ENCODE results near the gene CATSPER3. TPM values are rescaled to one million over a fixed set of nuclear protein-coding genes. Genes with fewer than 3 reads are reported as not detected.

Gene CATSPER3
- total and polyA plus RNA-seq, 3 donors from 2014 or later, result 11.8 to 56.6 (median 21.7) TPM

DNA sequence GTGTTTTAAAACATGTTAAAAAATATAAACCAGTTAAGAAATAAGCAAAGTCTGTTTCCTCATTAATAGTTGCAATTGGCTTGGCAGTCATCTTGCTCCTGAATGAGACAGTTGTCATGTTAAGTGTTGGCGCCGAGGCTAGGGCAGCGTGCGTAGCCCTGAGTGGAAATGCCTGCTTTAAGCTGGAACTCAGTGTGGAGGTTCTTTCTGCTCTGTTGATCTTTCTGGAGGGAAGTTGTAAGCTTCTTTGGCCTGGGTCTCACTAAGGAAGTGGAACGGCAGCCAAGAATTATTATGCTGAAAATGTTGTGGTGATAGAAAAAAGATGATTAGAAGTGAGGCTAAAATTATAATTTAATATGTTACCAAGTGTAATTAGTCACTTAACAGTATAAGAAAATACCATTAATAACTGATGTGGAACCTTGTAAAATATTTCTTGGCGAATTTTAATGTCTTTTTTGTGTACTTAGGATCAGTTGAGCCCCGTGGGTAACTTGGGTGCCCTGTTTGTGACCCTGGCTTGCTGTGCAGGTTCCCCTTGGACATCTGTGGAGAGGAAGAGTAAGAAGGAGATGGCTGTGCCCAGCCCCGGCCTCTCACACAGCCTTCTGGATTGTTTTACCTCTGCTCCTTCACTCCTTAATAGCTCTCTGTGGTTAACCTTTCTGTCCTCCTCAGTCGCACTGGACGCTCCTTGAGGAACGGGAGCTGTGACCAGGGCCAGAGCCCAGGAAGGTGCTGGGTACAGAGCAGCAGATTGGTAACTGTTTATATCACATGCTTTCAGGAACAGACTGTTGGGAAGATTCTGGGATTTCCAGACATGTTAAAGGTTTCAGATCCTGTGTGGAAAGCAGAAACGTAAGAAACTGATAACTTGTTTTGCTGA, 31.8 kb upstream of the CATSPER3 start:
- H3K4me3 ChIP-seq, result no peak overlapping the region
- intact Hi-C loops (cut with DNase I; ENCODE audit: low total_unique reads), result no loop called here

GRCh38 chr5:134937526-134937925, 30.2 kb upstream of the CATSPER3 start:
- WGBS, 2 donors, result 84 to 89% methylated on average over 8 of the region's 8 CpGs
- intact Hi-C loops (cut with DNase I; ENCODE audit: low total_unique reads), result no loop called here

More for the DNA sequence above, 31.8 kb upstream of the CATSPER3 start:
- no peak for TF ChIP-seq CTCF (IDR thresholded peaks at IDR 0.05)
- no peak for TF ChIP-seq POLR2A (IDR thresholded peaks at IDR 0.05)
- WGBS, 2 donors, result 55 to 66% methylated on average over 12 of the region's 12 CpGs
- Histone ChIP-seq H3K9me3 (no peaks in the 10 kb centered on the region), H3K27ac (no peak overlapping the region), H3K27me3 (no peaks in the 10 kb centered on the region), H3K4me1 (no peaks in the 10 kb centered on the region), H3K36me3 (ENCODE audit: low read depth, missing control alignments) (no peaks in the 10 kb centered on the region)
- DNase-seq, result no peak

DNA sequence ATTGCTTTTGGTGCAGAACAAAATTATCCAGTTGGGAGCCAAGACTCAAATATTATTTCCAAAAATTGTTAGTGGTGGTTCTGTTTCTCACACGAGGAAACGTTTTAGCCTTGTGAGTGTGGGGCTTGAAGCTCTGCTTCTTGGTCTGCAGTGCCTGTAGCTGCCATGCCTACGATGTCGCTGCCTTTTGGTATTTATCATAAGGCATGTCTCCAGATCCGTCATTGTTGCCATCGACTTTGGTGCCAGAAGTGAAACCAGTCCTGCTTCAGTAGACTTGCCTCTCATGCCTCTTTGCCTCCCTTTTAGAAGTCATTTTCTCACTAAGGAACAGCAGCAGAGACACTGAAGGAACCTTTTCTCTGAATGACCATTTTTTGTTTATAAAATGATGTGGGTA, 29.7 kb upstream of the CATSPER3 start:
- Histone ChIP-seq H3K4me1 (no peaks in the 10 kb centered on the region), H3K36me3 (ENCODE audit: low read depth, missing control alignments) (no peaks in the 10 kb centered on the region), H3K27me3 (no peaks in the 10 kb centered on the region), H3K4me3 (no peak overlapping the region), H3K27ac (no peak overlapping the region), H3K9me3 (no peaks in the 10 kb centered on the region)
- TF ChIP-seq POLR2A (IDR thresholded peaks at IDR 0.05) (no peak), CTCF (IDR thresholded peaks at IDR 0.05) (no peak)
- 88 to 92% methylated on average over 6 of the region's 6 CpGs for WGBS, 2 donors
- no peak for DNase-seq
- intact Hi-C loops (cut with DNase I; ENCODE audit: low total_unique reads), result no loop called here

More at GRCh38 chr5:134937526-134937925, 30.2 kb upstream of the CATSPER3 start:
- H3K4me3 ChIP-seq, result no peak overlapping the region
- H3K27ac ChIP-seq, result no peak overlapping the region
- TF ChIP-seq POLR2A (IDR thresholded peaks at IDR 0.05), result no peak
- TF ChIP-seq CTCF (IDR thresholded peaks at IDR 0.05), result no peak
- DNase-seq, result no peak
- no peaks in the 10 kb centered on the region for H3K9me3 ChIP-seq
- H3K27me3 ChIP-seq, result no peaks in the 10 kb centered on the region
- no peaks in the 10 kb centered on the region for H3K4me1 ChIP-seq
- H3K36me3 ChIP-seq (ENCODE audit: low read depth, missing control alignments), result no peaks in the 10 kb centered on the region

DNA sequence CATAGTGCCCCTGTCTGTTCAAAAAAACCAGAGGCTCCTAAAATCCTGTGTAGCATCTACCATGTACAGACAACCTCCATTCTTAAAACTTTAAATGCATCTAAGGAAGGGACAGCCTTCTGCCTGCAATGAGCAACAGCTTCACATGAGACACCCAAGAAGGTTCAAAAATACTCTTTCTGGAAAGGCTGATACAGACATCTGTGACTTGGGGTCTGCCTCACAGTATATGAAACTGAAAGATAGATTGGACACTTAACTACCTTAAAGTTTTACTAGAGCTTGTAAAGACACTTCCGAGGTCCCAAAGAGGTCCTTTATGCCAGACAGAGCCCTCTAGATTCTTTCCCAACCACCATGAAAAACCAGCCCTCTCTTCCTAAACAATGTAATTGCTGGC, 28.2 kb upstream of the CATSPER3 start:
- DNase-seq, result no peak
- H3K36me3 ChIP-seq (ENCODE audit: low read depth, missing control alignments), result no peaks in the 10 kb centered on the region
- H3K27ac ChIP-seq, result no peak overlapping the region
- peaks cover 5% of the 10 kb centered on the region for H3K4me1 ChIP-seq
- H3K27me3 ChIP-seq, result no peaks in the 10 kb centered on the region
- TF ChIP-seq CTCF (IDR thresholded peaks at IDR 0.05), result no peak
- no peak for TF ChIP-seq POLR2A (IDR thresholded peaks at IDR 0.05)
- WGBS, 2 donors, result 89 to 100% methylated on average over 1 of the region's 1 CpG
- intact Hi-C loops (cut with DNase I; ENCODE audit: low total_unique reads), result no loop called here
- no peak overlapping the region for H3K4me3 ChIP-seq
- H3K9me3 ChIP-seq, result no peaks in the 10 kb centered on the region
